GM21737 (cell line): ENCODE data around the gene ARHGAP5.
"Not testable (repeated sequence)": the region's sequence is repeated elsewhere in the genome, so short reads cannot be mapped to it uniquely, and the experiment has no call there.

Experiments
- ATAC-seq: cut with Tn5 transposase; IDR thresholded peaks from one replicate; pipeline ENCODE4 v1.9.1; 2021; ENCODE audit warnings: mild to moderate bottlenecking, moderate library complexity; ENCODE audit not compliant: unreplicated experiment

Gene ARHGAP5

GRCh38 chr14:32104308-32104707 is 27.2 kb downstream of the ARHGAP5 start:
- no peak for ATAC-seq

DNA sequence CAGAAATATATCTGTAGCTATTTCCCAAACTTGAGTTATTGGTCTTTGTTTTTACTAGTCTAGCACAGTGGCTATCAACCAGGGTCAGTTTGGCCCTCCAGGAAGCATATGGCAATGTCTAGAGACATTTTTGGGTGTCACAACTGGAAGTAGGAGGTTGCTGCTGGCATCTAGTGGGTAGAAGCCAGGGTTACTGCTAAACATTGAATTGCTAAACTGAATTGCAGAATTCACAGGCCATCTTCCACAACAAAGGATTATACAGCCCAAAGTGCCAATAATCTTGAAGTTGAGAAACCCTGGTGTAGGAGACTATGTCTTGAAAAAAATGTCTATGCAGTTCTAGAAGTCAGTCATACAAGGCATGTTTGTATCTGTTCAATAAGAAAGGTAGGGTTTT is 27.7 kb downstream of the ARHGAP5 start:
- no peak for ATAC-seq

DNA sequence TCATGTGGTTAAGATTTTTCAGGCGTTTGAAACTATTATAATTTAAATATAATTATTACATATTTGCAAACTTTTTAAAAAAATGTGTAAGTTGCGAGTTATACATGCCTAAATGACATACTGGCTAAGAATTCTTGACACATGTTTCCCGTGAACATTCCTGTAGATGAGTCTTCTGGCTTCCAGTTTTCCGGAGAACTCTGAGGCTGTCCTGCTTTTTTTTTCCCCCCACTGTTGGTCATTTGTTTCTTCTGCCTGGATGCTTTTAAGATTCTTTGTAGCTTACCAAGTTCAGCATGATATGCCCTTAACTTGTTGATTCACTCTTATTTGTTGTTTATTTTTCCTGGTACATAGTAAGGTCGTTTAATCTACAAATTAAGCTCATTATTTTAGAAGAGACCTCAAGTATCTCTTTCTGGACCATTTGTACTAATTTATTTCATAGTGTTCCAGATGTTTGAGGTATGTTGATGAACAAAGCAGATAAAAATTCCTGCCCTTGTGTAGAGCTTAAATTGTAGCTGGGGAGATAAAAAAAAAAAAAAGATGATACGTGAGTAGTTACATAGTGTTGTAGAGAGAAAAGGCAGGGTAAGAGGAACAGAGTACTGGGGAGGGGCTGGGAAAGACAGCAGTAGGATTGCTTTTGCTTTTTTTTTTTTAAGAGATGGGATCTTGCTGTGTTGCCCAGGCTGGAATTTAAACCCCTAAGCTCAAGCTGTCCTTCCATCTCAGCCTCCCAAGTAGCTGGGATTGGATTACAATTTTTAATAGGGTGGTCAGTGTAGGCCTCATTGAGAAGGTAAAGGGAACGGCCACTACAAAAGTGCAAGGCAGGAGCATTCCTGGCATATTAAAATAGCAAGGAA is 32.8 kb downstream of the ARHGAP5 start:
- no peak for ATAC-seq

GRCh38 chr14:32110548-32110896 is 33.4 kb downstream of the ARHGAP5 start:
- ATAC-seq = no peak

GRCh38 chr14:32121536-32121935 is 44.4 kb downstream of the ARHGAP5 start:
- ATAC-seq = no peak

GRCh38 chr14:32121948-32122347 is 44.8 kb downstream of the ARHGAP5 start:
- no peak for ATAC-seq

DNA sequence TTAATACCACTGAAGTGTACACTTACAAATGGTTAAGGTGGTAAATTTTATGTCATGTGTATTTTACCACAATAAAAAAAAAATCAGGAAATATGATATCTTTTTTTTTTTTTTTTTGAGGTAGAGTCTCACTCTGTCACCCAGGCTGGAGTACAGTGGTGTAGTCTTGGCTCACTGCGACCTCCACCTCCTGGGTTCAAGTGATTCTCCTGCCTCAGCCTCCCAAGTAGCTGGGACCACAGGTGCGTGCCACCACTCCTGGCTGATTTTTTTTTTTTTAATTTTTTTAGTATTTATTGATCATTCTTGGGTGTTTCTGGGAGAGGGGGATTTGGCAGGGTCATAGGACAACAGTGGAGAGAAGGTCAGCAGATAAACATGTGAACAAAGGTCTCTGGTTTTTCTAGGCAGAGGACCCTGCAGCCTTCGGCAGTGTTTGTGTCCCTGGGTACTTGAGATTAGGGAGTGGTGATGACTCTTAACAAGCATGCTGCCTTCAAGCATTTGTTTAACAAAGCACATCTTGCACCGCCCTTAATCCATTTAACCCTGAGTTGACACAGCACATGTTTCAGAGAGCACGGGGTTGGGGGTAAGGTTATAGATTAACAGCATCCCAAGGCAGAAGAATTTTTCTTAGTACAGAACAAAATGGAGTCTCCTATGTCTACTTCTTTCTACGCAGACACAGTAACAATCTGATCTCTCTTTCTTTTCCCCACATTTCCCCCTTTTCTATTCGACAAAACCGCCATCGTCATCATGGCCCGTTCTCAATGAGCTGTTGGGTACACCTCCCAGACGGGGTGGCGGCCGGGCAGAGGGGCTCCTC is 50.0 kb downstream of the ARHGAP5 start:
- not testable (repeated sequence) for ATAC-seq

DNA sequence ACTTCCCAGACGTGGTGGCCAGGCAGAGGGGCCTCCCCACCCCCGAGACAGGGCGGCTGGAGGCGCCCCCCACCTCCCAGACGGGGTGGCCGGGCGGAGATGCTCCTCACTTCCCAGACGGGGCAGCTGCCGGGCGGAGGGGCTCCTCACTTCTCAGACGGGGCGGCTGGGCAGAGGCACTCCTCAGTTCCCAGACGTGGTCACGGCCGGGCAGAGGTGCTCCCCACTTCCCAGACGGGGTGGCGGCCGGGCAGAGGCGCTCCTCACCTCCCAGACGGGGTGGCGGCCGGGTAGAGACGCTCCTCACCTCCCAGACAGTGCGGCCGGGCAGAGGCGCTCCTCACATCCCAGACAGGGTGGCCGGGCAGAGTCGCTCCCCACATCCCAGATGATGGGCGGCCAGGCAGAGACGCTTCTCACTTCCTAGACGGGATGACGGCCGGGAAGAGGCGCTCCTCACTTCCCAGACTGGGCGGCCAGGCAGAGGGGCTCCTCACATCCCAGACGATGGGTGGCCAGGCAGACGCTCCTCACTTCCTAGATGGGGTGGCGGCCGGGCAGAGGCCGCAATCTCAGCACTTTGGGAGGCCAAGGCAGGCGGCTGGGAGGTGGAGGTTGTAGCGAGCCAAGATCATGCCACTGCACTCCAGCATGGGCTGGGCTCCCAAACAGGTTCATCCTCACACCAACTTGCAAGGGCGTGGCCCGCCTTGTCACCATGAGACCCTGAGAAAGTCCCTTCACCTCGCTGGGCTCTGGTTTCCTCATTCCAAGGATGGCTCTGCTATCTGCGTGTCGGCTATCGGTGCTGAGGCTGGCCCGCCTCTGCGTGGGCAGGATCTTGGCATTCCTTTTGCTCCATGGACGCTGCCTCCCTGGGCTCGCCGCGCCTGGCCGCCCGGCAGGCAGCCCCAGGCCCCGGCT is 50.9 kb downstream of the ARHGAP5 start:
- not testable (repeated sequence) for ATAC-seq

GRCh38 chr14:32128703-32129102 is 51.6 kb downstream of the ARHGAP5 start:
- ATAC-seq = no peak

- ATAC-seq = no peak
Observed at GRCh38 chr14:32129124-32129523, 52.0 kb downstream of the ARHGAP5 start.

DNA sequence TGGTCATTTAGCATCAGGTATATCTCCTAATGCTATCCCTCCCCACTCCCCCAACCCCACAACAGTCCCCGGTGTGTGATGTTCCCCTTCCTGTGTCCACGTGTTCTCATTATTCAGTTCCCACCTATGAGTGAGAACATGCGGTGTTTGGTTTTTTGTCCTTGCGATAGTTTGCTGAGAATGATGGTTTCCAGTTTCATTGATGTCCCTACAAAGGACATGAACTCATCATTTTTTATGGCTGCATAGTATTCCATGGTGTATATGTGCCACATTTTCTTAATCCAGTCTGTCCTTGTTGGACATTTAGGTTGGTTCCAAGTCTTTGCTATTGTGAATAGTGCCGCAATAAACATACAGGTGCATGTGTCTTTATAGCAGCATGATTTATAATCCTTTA is 54.6 kb downstream of the ARHGAP5 start:
- ATAC-seq = not testable (repeated sequence)

- ATAC-seq = no peak
Observed at GRCh38 chr14:32134448-32135097, 57.5 kb downstream of the ARHGAP5 start.

DNA sequence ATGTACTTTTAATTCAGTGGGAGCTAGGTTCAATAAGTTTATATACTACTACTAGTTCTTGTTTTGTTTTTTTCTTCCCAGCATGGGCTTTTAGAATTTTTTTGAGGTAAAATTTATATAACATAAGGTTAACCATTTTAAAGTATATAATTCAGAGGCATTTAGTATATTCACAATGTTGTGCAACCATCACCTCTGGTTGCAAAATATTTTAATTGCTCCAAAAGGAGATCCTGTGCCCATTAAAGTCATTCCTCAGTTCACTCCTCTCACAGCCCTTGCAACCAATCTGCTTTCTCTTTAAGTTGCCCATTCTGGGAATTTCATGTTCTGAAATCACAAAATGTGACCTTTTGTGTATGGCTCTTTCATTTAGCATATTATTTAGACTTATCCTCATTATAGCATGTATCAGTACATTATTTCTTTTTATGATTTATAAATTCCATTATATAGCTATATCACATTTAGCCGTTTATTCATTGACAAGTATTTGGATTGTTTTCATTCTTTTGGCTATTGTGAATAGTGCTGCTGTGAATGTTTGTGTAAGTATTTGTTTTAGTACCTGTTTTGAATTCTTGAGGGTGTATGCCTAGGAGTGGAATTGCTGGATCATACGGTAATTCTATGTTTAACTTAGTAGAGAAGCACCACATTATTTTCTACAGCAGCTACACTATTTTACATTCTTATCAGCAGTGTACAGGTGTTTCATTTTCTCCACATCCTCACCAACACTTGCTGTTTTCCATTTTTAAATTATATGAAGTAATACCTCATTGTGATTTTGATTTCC is 59.1 kb downstream of the ARHGAP5 start:
- ATAC-seq = no peak

DNA sequence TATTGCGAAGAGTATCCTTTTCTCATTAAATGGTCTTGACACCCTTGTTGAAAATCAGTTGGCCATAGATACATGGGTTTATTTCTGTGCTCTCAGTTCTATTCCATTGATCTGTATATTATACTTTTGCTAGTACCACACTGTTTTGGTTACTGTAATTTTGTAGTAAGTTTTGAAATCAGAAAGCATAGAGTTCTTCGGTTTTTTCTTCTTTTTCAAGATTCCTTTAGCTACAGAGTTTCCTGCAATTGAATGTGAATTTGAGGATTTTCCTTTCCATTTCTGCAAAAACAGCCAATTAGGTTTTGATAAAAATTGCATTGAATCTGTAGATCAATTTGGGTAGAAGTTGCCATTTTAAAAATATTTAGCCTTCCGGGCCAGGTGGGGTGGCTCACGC is 60.2 kb downstream of the ARHGAP5 start:
- no peak for ATAC-seq

- no peak for ATAC-seq
Observed at GRCh38 chr14:32137892-32138291, 60.8 kb downstream of the ARHGAP5 start.

GRCh38 chr14:32142341-32142740 is 65.2 kb downstream of the ARHGAP5 start:
- no peak for ATAC-seq

GRCh38 chr14:32142754-32143437 is 65.8 kb downstream of the ARHGAP5 start:
- no peak for ATAC-seq

GRCh38 chr14:32150392-32150791 is 73.3 kb downstream of the ARHGAP5 start:
- ATAC-seq = no peak

GRCh38 chr14:32166029-32166428 is 88.9 kb downstream of the ARHGAP5 start:
- no peak for ATAC-seq
